ENCODE data around the gene RPS5.
"Not testable (repeated sequence)": the region's sequence is repeated elsewhere in the genome, so short reads cannot be mapped to it uniquely, and the experiment has no call there.

The RPS5 gene

GRCh38 chr19:58356766-58357480 lies 30.1 kb upstream of the RPS5 start:
- no peak for DNase-seq

DNA sequence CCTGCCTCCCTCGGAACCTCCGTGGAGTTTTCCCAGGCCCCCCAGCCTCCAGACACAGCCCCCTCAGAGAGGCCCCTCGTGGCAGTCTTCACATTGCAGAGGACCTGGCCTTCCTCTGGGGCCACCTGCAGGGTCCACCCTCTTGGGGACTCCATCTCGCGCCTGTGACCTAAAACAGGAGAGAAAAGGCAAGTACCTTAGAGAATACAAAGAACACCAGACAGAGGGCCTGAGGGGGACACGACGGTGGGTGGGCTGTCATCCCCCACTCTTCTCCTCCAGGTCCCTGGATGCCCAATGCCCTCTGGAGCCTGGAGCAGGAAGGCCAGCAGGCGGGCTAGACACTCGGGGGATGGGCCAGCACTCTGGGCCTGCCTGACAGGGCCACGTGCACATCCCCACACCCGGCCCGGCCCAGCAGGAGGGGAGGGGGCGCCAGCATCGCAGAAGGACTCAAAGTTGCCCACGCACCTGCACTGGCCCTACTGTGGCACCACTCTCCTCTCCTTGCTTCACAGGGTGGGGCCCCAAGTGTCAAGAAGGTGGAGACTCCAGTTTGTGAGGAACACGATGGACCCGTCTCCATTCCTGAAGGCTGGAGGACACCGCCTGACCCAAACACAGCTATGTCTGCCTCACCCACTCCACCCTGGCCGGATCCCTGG lies 29.5 kb upstream of the RPS5 start:
- DNase-seq, result no peak

- DNase-seq, result peak; percentile 73
Measured at GRCh38 chr19:58361900-58362271, 25.2 kb upstream of the RPS5 start.

DNA sequence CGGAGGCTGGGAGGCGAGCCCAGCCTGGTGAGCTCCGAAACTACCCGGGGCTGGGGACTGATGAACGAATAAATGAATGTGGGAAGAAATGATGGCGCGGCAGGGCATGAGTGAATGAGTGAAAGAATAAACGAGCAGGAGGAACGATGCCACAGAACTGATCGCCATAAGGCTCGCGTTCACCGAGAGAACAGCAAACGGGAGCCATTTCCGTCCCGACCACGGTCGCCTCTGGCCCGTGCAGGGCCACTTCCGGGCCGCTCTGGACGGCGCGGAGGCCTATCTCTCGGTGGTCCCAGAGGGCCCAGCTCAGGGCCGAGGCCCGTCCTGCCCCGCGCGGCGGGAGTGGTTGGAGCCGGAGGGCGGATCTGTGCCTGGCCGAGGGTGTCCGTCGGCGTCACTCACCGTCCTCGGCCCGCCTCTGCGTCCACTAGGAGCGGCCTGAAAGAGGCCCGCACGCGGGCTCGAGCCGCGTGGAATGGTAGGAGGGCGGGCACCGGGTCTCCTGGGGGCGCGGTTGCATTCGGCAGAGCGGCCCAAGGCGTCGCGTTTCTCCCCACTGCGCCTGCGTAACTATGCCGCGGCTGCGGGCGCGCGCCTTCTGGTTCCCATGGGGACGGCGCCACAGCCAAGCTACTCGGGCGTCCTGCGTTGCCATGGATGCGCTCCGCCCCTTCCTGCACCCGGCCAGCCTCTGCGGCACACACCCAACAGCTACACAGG lies 24.6 kb upstream of the RPS5 start, which contains the start of gene ZNF497:
ZNF497 (minus strand) TSS at position 480 of the 723 bp plus-strand sequence. CDS start 5,116 bp downstream, outside the sequence.
- peak; percentile 99 for DNase-seq

- no peak for DNase-seq
Measured at GRCh38 chr19:58364146-58364545, 22.9 kb upstream of the RPS5 start.

DNA sequence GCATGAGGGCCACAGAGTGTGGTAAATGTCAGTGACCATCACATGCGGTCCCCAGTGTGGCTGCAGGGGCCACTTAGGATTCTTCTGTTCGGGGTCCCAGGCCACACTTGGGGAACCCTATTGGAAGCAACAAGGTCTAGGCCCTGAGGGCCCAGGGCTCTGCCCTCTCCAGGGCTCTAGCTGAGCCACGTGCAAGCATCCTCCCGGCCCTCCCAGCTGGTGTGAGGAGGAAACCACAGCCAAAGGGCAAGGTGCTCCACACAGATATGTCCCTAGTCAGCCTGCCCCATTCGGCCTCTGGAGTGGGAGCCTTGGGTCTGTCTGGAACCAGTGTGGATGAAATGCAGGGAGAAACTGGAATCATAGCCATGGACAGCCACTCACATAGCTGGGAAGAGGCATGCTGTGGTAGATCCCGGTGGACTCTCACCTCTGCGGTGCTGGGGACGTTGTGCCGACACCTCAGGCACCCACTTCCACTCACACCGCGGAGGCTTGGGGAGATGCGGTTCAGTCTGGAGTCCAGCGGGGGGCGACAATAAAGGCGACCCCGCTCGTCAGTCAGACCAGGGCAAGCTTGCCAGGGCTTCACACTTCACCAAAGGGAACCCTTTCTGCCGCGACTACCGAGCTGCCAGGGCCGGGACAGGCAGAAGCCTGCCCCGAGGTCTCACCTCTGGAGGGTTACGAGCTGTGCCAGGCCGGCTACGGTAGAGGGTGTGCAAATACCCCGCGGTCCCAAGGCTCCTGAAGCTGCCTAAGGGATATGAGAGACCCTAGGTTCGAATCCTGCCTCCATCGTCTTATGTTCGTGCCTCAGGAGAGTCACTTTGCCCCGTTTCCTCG lies 20.3 kb upstream of the RPS5 start:
- no peak for DNase-seq

- no peak for DNase-seq
Measured at GRCh38 chr19:58367698-58368454, 19.2 kb upstream of the RPS5 start.

GRCh38 chr19:58368561-58369360 lies 18.3 kb upstream of the RPS5 start:
- no peak for DNase-seq

DNA sequence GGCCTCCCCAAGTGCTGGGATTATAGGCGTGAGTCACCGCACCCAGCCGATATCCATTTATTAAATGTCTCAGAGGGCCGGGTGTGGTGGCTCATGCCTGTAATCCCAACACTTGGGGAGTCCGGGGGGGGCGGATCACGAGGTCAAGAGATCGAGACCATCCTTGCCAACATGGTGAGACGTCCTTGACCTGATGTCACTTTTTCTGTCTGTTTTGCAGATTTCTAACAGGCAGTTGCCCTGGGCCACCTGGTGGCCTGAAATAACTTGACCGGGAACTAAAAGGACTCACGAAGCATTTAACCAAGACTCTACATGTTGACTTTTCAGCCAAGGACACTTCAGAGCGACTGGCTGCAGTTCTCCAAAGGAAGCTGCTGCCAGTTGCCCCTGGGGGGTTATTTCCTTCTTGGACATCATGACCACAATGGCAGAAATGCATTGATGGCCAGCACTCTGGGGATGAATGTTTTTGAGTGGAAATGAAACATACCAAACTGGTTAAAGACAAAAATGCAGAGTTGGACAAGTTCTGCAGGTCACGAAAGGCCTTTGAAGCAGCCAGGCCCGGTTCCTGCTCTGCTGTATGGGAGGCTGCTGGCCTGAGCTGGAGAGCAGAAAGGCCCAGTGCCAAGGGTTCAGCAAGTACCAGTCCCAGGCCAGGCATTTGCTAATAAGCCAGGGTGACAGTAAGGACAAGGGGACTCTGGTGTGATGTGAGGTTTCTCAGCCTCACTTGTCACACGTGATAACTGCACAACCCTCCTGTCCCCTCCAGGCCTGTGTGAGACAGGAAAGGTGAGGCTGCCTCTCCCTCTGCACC lies 14.5 kb upstream of the RPS5 start:
- no peak for DNase-seq

GRCh38 chr19:58374200-58374599 lies 12.9 kb upstream of the RPS5 start:
- no peak for DNase-seq

DNA sequence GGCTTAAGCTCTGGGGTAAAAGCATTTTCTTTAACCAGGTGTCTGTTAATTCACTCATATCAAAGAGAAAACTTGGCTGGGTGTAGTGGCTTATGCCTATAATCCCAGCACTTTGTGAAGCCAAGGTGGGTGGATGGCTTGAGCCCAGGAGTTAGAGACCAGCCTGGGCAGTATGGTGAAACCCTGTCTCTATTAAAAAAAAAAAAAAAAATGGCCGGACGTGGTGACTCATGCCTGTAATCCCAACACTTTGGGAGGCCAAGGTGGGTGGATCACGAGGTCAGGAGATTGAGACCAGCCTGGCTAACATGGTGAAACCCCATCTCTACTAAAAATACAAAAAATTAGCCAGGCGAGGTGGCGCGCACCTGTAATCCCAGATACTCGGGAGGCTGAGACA lies 10.3 kb upstream of the RPS5 start:
- not testable (repeated sequence) for DNase-seq

DNA sequence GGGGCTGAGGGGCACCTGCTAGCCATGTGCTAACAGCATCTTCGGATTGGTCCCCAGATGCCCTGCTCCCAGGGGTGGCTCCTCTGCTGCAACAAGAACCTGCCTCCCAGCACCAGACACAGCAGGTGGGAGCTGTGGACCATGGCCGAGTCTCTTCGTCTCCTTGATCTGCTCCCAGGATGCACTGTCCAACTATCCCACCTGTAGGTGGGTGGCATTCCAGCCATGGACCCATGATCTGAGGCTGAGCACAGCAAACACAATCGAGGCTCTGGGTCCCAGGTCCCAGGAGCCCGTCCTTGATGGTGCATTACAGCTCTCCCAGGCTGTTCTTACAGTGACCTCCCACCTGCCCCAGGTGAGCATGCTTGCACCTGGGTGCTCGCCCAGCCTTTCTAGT lies 7.8 kb upstream of the RPS5 start:
- DNase-seq, result no peak

- DNase-seq, result no peak
Measured at GRCh38 chr19:58380037-58380661, 6.9 kb upstream of the RPS5 start.

DNA sequence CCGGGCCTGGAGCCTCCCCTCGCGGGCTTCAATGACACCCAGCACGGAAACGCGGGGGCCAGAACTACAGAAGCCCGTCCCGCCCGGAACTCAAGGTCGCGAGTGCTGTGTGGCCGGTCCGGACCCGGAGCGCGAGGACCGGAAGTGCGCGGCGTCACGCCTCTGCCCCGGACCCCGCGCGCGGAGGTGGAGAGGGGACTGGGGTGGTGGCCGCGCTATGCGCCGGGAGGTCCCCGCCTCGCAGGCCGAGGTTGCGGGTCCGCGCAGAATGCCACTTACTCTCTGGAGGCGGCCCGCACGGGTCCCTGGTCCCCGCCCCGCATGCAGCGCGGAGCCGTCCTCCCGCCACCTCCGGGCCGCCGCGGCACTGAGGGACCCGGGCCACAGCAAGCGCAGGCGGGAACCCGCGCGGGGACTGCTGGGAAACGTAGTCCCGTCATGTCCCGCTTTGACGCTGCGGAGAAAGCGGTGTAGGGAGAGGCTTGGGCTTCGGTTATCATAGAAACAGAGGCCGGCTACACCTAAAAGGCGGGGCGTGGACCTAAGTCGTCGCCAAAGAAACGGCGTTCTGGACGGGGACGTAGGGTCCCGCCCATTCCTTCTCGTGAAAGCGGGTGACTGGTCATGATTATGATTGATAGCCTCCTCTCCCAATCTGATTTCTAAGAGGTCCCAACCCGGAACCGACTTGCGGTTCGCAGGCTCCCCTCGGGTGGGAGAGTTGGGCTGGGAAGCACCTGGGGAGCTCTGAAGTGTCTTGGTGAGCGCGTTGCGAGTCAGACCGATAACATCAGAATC lies 6.2 kb upstream of the RPS5 start, which contains the start of gene ZNF837:
ZNF837 (minus strand) TSS at position 369 of the 798 bp plus-strand sequence. CDS start 11,698 bp downstream, outside the sequence.
- DNase-seq, result peak; percentile 98

DNA sequence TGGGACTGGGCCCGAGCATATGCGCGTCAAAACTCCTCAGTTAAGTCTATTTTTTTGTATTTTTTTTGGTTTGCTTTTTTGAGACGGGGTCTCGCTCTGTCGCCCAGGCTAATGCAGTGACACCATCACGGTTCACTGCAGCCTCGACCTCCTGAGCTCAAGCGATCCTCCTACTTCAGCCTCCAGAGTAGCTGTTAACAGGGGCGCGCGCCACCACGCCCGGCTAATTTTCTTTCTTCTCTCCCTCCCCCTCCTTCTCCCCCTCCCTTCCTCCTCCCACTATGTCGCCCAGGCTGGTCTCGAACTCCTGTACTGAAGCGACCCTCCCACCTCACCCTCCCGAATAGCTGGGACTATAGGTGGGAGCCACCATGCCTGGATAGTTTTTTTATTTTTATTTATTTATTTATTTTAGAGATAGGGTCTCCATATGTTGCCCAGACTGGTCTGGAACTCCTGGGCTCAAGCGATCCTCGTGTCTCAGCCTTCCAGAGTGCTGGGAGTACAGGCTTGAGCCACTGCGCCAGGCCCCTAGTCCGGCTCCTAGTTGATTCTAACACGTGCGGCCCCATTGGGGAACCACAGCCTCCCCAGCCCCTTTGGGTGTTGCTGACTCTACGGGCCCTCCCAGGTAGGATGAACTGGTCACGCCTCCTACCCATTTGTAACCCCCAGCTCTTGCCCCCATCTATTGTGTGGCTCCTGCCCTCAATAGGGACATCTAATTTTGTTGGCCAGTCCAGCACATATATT lies 5.4 kb upstream of the RPS5 start:
- no peak for DNase-seq

DNA sequence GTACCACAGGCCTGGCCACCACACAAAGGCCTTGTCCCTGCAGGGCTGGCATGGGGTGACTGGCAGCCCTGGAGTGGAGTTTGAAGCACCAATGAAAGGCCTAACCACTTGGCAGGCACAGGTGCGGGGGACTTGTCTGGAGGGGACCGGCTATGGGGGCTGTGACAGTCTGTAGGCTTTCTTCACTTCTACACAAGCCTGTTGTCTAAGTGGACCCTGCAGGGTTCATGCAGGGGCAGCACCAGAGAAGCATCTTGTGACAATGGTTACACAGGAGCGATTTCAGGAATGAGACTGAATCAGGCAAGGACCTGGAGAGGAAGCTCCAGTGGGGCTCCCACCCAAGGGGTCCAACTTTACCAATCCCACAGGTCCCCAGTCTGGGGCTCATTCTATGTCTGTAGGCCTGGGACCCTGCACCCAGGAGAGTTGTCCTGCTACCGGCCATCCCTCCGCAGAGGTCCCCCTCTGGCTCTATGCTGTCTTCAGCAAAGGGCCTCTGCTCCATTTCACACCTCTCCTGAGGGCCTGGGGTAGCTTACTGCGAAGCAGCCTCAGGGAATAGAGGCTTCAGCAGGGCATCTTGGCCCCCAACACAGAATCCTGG lies 4.0 kb upstream of the RPS5 start:
- DNase-seq, result no peak

GRCh38 chr19:58385313-58385890 lies 1.7 kb upstream of the RPS5 start:
- no peak for DNase-seq
